A549 (cell line): ENCODE measurements around the gene ATP11A.

Experiments
- CEBPB ChIP-seq, 2 experiments: fragments of >200 bp in 1 of 2; sonication (Bioruptor Twin) in 1 of 2; formaldehyde crosslinking in 1 of 2; IDR thresholded peaks; 2 replicates each; pipeline ENCODE4 v1.6.1; 2012 to 2016
- HOXA7 ChIP-seq: fragments of 250-450 bp; sonication (Bioruptor Pico); IDR thresholded peaks from 2 replicates; pipeline ENCODE4 v1.5.0; 2020; ENCODE audit warnings: mild to moderate bottlenecking, moderate library complexity
- KDM1A ChIP-seq: fragments of 200-600 bp; sonication (generic); IDR thresholded peaks from 2 replicates; pipeline ENCODE4 v1.6.1; 2016; ENCODE audit warnings: low read depth, mild to moderate bottlenecking
- MAX ChIP-seq: IDR thresholded peaks from 2 replicates; pipeline ENCODE4 v1.6.1; 2012
- NPAS2 ChIP-seq: fragments of 250-450 bp; sonication (Bioruptor Pico); IDR thresholded peaks from 2 replicates; pipeline ENCODE4 v1.8.0; 2022; ENCODE audit warnings: mild to moderate bottlenecking, moderate library complexity, borderline replicate concordance
- POLR2A ChIP-seq: IDR thresholded peaks from 2 replicates; pipeline ENCODE4 v1.6.1; 2012; ENCODE audit warnings: mild to moderate bottlenecking, low read length
- RAD21 ChIP-seq, 2 experiments: fragments of >200 bp in 1 of 2; sonication (Bioruptor Twin) in 1 of 2; formaldehyde crosslinking in 1 of 2; IDR thresholded peaks in 1 of 2; conservative IDR thresholded peaks in 1 of 2; 2 replicates in 1 of 2; 3 replicates in 1 of 2; pipeline ENCODE4 v1.6.1; 2012 to 2018; ENCODE audit warnings: inconsistent platforms in 1 of 2
- REST ChIP-seq: fragments of 200-600 bp; sonication (generic); IDR thresholded peaks from 2 replicates; pipeline ENCODE4 v1.6.1; 2016; ENCODE audit warnings: antibody characterized with exemption, mild to moderate bottlenecking, moderate library complexity
- RFX5 ChIP-seq: fragments of 450-650 bp; IDR thresholded peaks from 2 replicates; pipeline ENCODE4 v1.7.1; 2014; ENCODE audit warnings: antibody characterized with exemption, mild to moderate bottlenecking, moderate library complexity
- USF2 ChIP-seq: fragments of 450-650 bp; IDR thresholded peaks from 2 replicates; pipeline ENCODE4 v1.6.1; 2014; ENCODE audit warnings: antibody characterized with exemption
- TF ChIP-seq, protein P1 (sequence below): fragments of >200 bp; sonication (Bioruptor Twin); formaldehyde crosslinking; IDR thresholded peaks from 3 replicates; pipeline ENCODE4 v1.5.1; 2016

GRCh38 chr13:112903606-112904195 is 213.9 kb downstream of the ATP11A start:
- TF ChIP-seq, protein P1, sequence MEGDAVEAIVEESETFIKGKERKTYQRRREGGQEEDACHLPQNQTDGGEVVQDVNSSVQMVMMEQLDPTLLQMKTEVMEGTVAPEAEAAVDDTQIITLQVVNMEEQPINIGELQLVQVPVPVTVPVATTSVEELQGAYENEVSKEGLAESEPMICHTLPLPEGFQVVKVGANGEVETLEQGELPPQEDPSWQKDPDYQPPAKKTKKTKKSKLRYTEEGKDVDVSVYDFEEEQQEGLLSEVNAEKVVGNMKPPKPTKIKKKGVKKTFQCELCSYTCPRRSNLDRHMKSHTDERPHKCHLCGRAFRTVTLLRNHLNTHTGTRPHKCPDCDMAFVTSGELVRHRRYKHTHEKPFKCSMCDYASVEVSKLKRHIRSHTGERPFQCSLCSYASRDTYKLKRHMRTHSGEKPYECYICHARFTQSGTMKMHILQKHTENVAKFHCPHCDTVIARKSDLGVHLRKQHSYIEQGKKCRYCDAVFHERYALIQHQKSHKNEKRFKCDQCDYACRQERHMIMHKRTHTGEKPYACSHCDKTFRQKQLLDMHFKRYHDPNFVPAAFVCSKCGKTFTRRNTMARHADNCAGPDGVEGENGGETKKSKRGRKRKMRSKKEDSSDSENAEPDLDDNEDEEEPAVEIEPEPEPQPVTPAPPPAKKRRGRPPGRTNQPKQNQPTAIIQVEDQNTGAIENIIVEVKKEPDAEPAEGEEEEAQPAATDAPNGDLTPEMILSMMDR = no peak
- no peak for TF ChIP-seq CEBPB (IDR thresholded peaks at IDR 0.05)
- no peak for TF ChIP-seq HOXA7 (CRISPR knock-in tag)
- no peak for TF ChIP-seq KDM1A
- TF ChIP-seq POLR2A = no peak
- no peak for TF ChIP-seq USF2
- TF ChIP-seq NPAS2 (CRISPR knock-in tag) = no peak
- no peak for TF ChIP-seq RFX5
- TF ChIP-seq RAD21 (conservative IDR thresholded peaks at IDR 0.05 in 1 of 2, IDR thresholded peaks at IDR 0.05 in 1 of 2) = no peak
- no peak for TF ChIP-seq MAX
- TF ChIP-seq REST = no peak
